Naive thymus-derived CD8-positive, alpha-beta T cell (primary cell): ENCODE data around the gene CAMK2B. TPM values are rescaled to one million over a fixed set of nuclear protein-coding genes. Genes with fewer than 3 reads are reported as not detected.

Source experiments
- ATAC-seq, 2 donors: fragments of 150-1000 bp; cut with Tn5 transposase in 1 of 2; sonication (Bioruptor Pico), chemical (Tn5 transposase) in 1 of 2; 1 replicate in 1 of 2; 2 replicates in 1 of 2; pipeline ENCODE4 v1.10.0; 2021; ENCODE audit warnings: mild to moderate bottlenecking in 2 of 2, moderate library complexity in 2 of 2
- POLR2A ChIA-PET: fragments of 350-600 bp; sonication (Branson Sonifier 250); formaldehyde crosslinking; loops from one replicate; lab custom pipeline; 2021; ENCODE audit warnings: antibody characterized with exemption; lab: Charles Lee
- DNase-seq, 10 donors: peaks; one replicate each; pipeline versions ENCODE4 v3.0.0 to v3.0.0-alpha.2; 2020 to 2022
- H3K27ac Mint-ChIP-seq, 10 donors: one replicate each; pipeline ENCODE4 v1.8.0; 2020 to 2022; ENCODE audit warnings: mild to moderate bottlenecking in 10 of 10, mixed read lengths in 10 of 10, moderate library complexity in 4 of 10, inconsistent platforms in 1 of 10
- H3K27me3 Mint-ChIP-seq, 5 donors: one replicate each; pipeline ENCODE4 v1.8.0; 2021 to 2022; ENCODE audit warnings: mixed read lengths in 5 of 5
- H3K36me3 Mint-ChIP-seq, 3 donors: one replicate each; pipeline ENCODE4 v1.8.0; 2020 to 2022; ENCODE audit warnings: mixed read lengths in 3 of 3, mild to moderate bottlenecking in 2 of 3, inconsistent platforms in 1 of 3
- H3K4me1 Mint-ChIP-seq, 4 donors: one replicate each; pipeline ENCODE4 v1.8.0; 2021 to 2022; ENCODE audit warnings: mixed read lengths in 4 of 4
- H3K4me3 Mint-ChIP-seq, 10 donors: one replicate each; pipeline ENCODE4 v1.8.0; 2020 to 2022; ENCODE audit warnings: mild to moderate bottlenecking in 10 of 10, mixed read lengths in 10 of 10, moderate library complexity in 6 of 10, inconsistent platforms in 1 of 10
- H3K9me3 Mint-ChIP-seq, 9 donors: one replicate each; pipeline ENCODE4 v1.8.0; 2020 to 2022; ENCODE audit warnings: mixed read lengths in 9 of 9, mild to moderate bottlenecking in 3 of 9, inconsistent platforms in 1 of 9, moderate library complexity in 1 of 9
- polyA plus RNA-seq, 3 donors: library from polyadenylated mRNA; unstranded; fragments of 300-500 nt; fragmentation: Illumina TruSeq; gene quantifications; one replicate each; pipeline ENCODE4 v1.2.3, GENCODE V29; 2021
- total RNA-seq, 8 experiments: library from RNA in 2 of 8; stranded (reverse) in 2 of 8; gene quantifications; one replicate each; pipeline ENCODE4 v1.2.3 and lab custom pipeline; 2021 to 2026

CAMK2B gene
- total and polyA plus RNA-seq, 5 experiments from 2014 or later = not detected

- no peak overlapping the region for H3K27ac Mint-ChIP-seq
- ATAC-seq = no peak
- H3K4me1 Mint-ChIP-seq = no peaks in the 10 kb centered on the region
- peak in 1 of 10 donors; percentile 37 for DNase-seq
- no peak overlapping the region for H3K4me3 Mint-ChIP-seq
- H3K27me3 Mint-ChIP-seq = peaks cover 3 to 15% (median 9%) of the 10 kb centered on the region in 5 donors
- no peaks in the 10 kb centered on the region for H3K36me3 Mint-ChIP-seq
- no peaks in the 10 kb centered on the region for H3K9me3 Mint-ChIP-seq
- POLR2A ChIA-PET = no interaction called here
These were observed 37.1 kb downstream of the CAMK2B start for GRCh38 chr7:44288381-44288685.

- no peak for ATAC-seq
- Mint-ChIP-seq H3K4me1 (no peaks in the 10 kb centered on the region), H3K36me3 (no peaks in the 10 kb centered on the region), H3K27ac (no peak overlapping the region), H3K27me3 (peaks cover 3 to 15% (median 7%) of the 10 kb centered on the region in 5 donors), H3K9me3 (no peaks in the 10 kb centered on the region), H3K4me3 (no peak overlapping the region)
- peak in 2 of 10 donors; percentile 13 to 26 for DNase-seq
- POLR2A ChIA-PET = no interaction called here
These were observed 37.7 kb downstream of the CAMK2B start for GRCh38 chr7:44287488-44288380.

- ATAC-seq = no peak
- POLR2A ChIA-PET = no interaction called here
- Mint-ChIP-seq H3K9me3 (no peaks in the 10 kb centered on the region), H3K27me3 (peaks cover 2 to 15% (median 4%) of the 10 kb centered on the region in 5 donors), H3K36me3 (no peaks in the 10 kb centered on the region), H3K4me3 (no peak overlapping the region), H3K27ac (no peak overlapping the region), H3K4me1 (no peaks in the 10 kb centered on the region)
- DNase-seq = peak in 2 of 10 donors; percentile 8 to 58
These were observed 38.5 kb downstream of the CAMK2B start for GRCh38 chr7:44286618-44287487.

GRCh38 chr7:44286182-44286617, 39.2 kb downstream of the CAMK2B start:
- H3K4me3 Mint-ChIP-seq = no peak overlapping the region

GRCh38 chr7:44285561-44285960, 39.8 kb downstream of the CAMK2B start:
- POLR2A ChIA-PET = no interaction called here
- Mint-ChIP-seq H3K27ac (no peak overlapping the region), H3K4me3 (no peak overlapping the region), H3K36me3 (no peaks in the 10 kb centered on the region), H3K4me1 (no peaks in the 10 kb centered on the region), H3K9me3 (no peaks in the 10 kb centered on the region), H3K27me3 (peaks cover 0 to 9% (median 3%) of the 10 kb centered on the region in 5 donors)
- ATAC-seq = no peak
- DNase-seq = peak in 1 of 10 donors; percentile 50

More at GRCh38 chr7:44286182-44286617, 39.2 kb downstream of the CAMK2B start:
- H3K36me3 Mint-ChIP-seq = no peaks in the 10 kb centered on the region
- no peaks in the 10 kb centered on the region for H3K9me3 Mint-ChIP-seq
- H3K4me1 Mint-ChIP-seq = no peaks in the 10 kb centered on the region
- DNase-seq = peak in 2 of 10 donors; percentile 14 to 24
- POLR2A ChIA-PET = no interaction called here
- H3K27ac Mint-ChIP-seq = no peak overlapping the region
- no peak for ATAC-seq
- peaks cover 2 to 15% (median 3%) of the 10 kb centered on the region in 5 donors for H3K27me3 Mint-ChIP-seq

GRCh38 chr7:44284881-44285541, 40.4 kb downstream of the CAMK2B start:
- POLR2A ChIA-PET = no interaction called here
- peaks cover 0 to 3% (median 3%) of the 10 kb centered on the region in 5 donors for H3K27me3 Mint-ChIP-seq
- no peaks in the 10 kb centered on the region for H3K36me3 Mint-ChIP-seq
- no peak overlapping the region for H3K4me3 Mint-ChIP-seq
- H3K9me3 Mint-ChIP-seq = no peaks in the 10 kb centered on the region
- peak in 2 of 10 donors; percentile 12 to 13 for DNase-seq
- ATAC-seq = no peak
- H3K4me1 Mint-ChIP-seq = no peaks in the 10 kb centered on the region
- no peak overlapping the region for H3K27ac Mint-ChIP-seq

GRCh38 chr7:44284216-44284615, 41.2 kb downstream of the CAMK2B start:
- ATAC-seq (no peak), DNase-seq (peak in 2 of 10 donors; percentile 16 to 61)
- Mint-ChIP-seq H3K9me3 (no peaks in the 10 kb centered on the region), H3K36me3 (no peaks in the 10 kb centered on the region), H3K27ac (no peak overlapping the region), H3K27me3 (no peaks in the 10 kb centered on the region), H3K4me1 (no peaks in the 10 kb centered on the region), H3K4me3 (peak overlapping the region in 1 of 10 donors; percentile 66)
- POLR2A ChIA-PET = no interaction called here

- H3K36me3 Mint-ChIP-seq = no peaks in the 10 kb centered on the region
- no peaks in the 10 kb centered on the region for H3K27me3 Mint-ChIP-seq
- H3K4me1 Mint-ChIP-seq = no peaks in the 10 kb centered on the region
- POLR2A ChIA-PET = no interaction called here
- no peak for ATAC-seq
- H3K27ac Mint-ChIP-seq = no peak overlapping the region
- DNase-seq = peak in 2 of 10 donors; percentile 4 to 14
- H3K9me3 Mint-ChIP-seq = no peaks in the 10 kb centered on the region
- peak overlapping the region in 1 of 10 donors; percentile 66 for H3K4me3 Mint-ChIP-seq
These were observed 41.8 kb downstream of the CAMK2B start for GRCh38 chr7:44283381-44284211.

GRCh38 chr7:44282601-44283171, 42.7 kb downstream of the CAMK2B start:
- POLR2A ChIA-PET = no interaction called here
- peak overlapping the region in 1 of 10 donors; percentile 34 for H3K27ac Mint-ChIP-seq
- no peaks in the 10 kb centered on the region for H3K4me1 Mint-ChIP-seq
- no peak for ATAC-seq
- H3K9me3 Mint-ChIP-seq = no peaks in the 10 kb centered on the region
- DNase-seq = peak in 2 of 10 donors; percentile 7 to 43
- H3K36me3 Mint-ChIP-seq = no peaks in the 10 kb centered on the region
- no peaks in the 10 kb centered on the region for H3K27me3 Mint-ChIP-seq
- no peak overlapping the region for H3K4me3 Mint-ChIP-seq

GRCh38 chr7:44281811-44282600, 43.4 kb downstream of the CAMK2B start:
- no peaks in the 10 kb centered on the region for H3K9me3 Mint-ChIP-seq
- DNase-seq = peak in 2 of 10 donors; percentile 14 to 63
- ATAC-seq = no peak
- H3K27me3 Mint-ChIP-seq = no peaks in the 10 kb centered on the region
- H3K4me3 Mint-ChIP-seq = no peak overlapping the region
- peak overlapping the region in 1 of 10 donors; percentile 31 for H3K27ac Mint-ChIP-seq
- no peaks in the 10 kb centered on the region for H3K4me1 Mint-ChIP-seq
- POLR2A ChIA-PET = no interaction called here
- H3K36me3 Mint-ChIP-seq = no peaks in the 10 kb centered on the region
